GM18858 (cell line): ENCODE data around the gene FHIT.
"Not testable (repeated sequence)": the region's sequence is repeated elsewhere in the genome, so short reads cannot be mapped to it uniquely, and the experiment has no call there.

Experiments used
- ATAC-seq: cut with Tn5 transposase; IDR thresholded peaks from one replicate; pipeline ENCODE4 v1.9.1; 2021; ENCODE audit not compliant: unreplicated experiment

The FHIT gene

GRCh38 chr3:61008153-61008997 is 242.9 kb downstream of the FHIT start:
- ATAC-seq = no peak

- no peak for ATAC-seq
These were observed 245.7 kb downstream of the FHIT start for GRCh38 chr3:61005591-61005990.

DNA sequence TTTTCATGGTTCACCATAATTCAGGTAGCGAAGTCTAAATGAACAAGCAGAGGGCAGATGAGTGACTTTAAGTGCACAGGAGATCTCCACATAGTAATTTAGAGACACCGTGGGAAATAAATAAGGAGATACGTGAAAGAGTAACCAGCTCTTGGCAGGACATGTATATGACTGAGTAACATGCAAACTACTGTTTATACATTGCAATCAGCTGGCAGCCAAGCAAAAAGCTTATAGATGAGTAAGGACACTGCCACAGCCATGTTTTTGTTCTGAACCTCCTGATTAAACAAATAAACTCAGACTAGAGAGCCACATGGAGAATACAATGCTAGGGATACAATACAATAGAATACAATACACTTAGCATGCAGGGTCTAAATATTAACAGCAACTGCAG is 252.4 kb downstream of the FHIT start:
- no peak for ATAC-seq

- ATAC-seq = no peak
These were observed 258.9 kb downstream of the FHIT start for GRCh38 chr3:60992395-60992794.

DNA sequence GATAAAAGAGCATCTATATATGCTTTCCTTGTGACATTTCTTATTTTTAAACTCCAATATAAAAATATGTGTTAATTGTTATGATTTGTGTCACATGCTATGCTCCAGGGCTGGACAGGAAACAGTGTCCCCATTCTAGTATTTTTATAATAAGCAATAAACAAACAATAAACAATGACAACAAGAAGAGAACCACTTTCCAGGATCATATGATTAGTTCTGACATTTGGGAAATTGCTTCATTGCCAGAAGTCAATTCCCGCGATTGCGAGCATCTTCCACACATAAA is 260.9 kb downstream of the FHIT start:
- ATAC-seq = no peak

GRCh38 chr3:60989626-60990441 is 261.4 kb downstream of the FHIT start:
- no peak for ATAC-seq

DNA sequence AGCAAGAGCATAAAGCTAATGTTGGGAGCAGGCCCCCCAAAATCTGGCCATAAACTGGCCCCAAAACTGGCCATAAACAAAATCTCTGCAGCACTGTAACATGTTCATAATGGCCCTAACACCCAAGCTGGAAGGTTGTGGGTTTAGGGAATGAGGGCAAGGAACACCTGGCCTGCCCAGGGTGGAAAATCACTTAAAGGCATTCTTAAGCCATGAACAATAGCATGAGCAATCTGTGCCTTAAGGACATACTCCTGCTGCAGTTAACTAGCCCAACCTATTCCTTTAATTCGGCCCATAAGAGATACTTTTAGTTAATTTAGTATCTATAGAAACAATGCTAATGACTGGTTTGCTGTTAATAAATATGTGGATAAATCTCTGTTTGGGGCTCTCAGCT is 264.1 kb downstream of the FHIT start:
- ATAC-seq = not testable (repeated sequence)

DNA sequence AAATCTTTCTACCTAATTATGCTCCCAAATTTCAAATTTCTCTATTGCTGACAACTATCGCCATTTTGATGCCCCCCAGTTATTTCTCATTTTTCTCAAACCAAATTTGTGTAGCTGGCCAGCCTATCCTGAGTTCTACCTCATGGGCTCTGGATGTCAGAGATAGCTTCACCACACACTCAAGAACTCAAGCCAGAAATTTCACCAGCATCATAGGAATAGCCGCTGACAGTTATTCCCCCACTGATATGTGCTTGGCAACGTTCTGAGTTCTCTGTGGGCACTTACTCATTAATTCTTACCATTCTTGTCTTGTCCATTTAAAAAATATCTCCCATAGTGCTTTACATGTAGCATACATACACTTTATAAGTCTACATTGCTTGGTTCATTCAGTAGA is 264.7 kb downstream of the FHIT start:
- ATAC-seq = no peak

- no peak for ATAC-seq
These were observed 267.3 kb downstream of the FHIT start for GRCh38 chr3:60983906-60984305.

DNA sequence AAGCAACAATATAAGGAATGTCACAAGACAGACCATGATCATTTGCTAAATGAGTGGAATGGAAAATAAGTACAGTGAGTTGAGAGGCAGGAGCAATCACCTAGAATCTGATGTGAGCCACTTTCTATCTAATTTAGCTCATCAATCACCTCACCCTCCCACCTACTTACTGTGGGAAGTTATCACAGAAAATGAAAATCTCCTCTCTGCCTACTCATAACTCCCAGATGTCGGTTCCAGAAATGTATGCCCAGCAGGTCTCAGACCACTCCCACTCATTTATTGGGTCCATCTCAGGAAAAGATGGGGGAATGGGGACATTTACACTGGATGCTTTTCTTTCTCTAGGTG is 270.9 kb downstream of the FHIT start:
- ATAC-seq = no peak

DNA sequence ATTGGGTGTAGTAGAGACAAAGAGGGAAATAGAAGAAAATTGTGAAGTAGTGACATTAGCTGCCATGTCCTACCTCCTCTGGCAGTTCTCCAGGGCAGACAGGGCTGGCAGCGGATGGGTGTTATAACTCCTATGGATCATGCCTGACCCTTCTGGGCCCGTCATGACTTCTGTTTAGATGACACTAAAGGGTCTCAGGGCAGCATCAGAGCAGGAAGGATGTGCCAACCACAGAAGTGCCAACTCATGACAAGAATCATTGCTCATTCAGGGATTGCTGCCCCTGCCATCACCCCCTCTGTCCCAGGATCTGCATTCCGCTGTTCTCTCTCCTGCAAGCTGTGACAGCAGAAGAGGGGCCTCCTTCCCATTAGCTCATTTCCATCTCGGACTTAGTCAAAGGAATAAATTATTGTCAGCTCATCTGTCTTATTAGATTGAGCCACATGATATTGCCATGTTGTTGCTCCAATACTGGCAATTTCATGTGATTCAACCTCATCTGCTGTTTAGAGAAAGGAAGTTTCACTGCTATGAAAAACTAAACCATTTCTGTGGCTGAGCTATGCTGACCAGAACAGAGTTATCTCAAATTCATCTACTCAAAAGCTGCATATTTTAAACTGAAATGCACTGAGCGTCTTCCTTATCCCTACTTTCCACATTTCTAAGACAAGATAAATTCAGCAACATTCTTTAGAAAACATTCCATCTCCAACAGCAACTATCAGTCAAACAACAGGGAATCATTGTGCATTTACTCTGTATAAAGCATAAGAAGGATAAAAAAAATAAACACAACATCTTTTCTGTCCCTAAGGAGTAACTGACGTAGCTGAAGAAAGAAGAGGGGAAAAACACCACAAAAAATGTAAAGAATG is 271.6 kb downstream of the FHIT start:
- no peak for ATAC-seq

DNA sequence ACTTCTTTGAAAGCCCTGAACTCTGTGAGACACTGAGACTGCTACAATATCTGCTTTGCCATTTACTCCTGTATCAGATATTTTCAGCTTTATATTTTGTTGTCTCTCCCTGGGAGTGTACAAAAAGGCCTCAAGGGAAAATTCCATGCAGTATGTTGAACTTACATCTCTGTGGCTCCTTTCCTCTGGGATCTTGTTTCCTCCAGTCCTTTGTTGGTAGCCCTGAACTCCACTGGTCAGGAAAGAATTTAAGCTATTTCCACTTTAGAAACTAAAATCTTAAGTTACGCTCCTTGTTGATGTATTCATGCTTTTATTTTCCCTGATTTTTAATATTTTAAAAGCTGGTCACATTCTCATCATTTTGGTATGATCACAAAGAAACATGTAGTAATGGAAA is 277.9 kb downstream of the FHIT start:
- no peak for ATAC-seq

DNA sequence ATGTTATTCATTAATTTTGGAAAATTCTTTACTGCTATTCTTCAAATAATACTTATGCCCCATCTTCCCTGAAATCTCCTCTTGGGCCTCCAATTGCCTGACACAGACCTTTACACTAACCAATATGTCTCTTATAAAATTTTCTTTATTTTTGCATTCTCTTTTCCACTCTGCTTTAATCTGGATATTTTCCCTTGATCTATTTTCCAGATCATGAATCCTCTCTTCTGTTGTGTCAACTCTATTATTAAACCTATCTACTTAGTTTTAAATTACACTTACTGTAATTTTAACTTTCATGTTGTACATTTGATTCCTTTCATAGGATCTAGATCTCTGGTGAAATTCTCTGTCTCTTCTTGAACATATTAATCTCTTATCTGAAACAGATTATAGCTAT is 278.7 kb downstream of the FHIT start:
- ATAC-seq = no peak

DNA sequence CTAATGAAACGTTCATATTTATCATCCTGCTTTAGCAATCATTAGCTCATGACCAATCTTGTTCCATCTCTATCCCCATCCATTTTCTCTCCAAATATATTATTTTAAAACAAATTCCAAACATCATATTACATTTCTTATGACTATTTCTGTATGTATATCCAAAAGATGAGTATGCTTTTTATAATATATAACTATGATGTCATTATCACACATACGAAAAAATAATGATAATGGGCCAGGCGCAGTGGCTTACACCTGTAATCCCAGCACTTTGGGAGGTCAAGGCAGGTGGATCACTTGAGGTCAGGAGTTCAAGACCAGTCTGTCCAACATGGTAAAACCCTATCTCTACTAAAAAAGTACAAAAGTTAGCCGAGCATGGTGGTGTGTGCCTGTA is 280.4 kb downstream of the FHIT start:
- ATAC-seq = no peak

DNA sequence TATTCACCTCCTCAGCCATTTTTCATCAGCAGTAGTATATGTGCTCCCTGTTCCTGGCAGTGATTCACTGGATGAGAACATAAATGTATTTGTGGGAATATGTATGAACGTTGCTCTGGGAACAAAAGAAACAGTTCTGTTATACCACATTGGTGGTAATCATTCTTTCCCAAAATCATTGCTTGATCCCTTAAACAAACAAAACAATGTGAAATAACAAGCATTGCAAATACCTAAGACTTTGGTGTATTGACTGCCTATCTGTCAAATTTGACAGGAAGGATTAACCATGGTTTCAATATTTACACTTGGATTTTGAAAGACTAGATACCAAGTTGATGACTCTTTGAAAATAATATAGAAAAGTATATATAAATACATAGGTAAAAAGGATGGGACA is 284.1 kb downstream of the FHIT start:
- ATAC-seq = no peak

- ATAC-seq = no peak
These were observed 293.7 kb downstream of the FHIT start for GRCh38 chr3:60957541-60957940.

GRCh38 chr3:60956729-60957128 is 294.5 kb downstream of the FHIT start:
- ATAC-seq = no peak

DNA sequence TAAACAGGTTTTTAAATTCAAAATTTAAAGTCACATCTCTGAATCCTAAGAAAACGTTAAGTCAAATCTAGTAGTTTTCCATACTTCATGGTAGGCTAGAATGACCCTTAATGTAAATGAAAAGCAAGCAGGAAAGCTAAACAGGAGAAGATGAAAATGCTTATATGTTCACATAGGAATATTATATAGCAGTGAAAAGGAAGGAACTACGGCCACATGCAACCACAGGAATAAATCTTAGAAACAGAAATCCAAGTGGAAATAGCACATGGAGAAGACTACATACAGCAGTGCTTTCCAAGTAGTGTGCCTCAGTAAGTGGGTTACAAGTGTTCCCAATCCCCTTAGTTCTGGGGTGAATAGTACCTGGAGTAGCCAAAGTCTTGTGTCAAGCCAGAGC is 296.2 kb downstream of the FHIT start:
- no peak for ATAC-seq

DNA sequence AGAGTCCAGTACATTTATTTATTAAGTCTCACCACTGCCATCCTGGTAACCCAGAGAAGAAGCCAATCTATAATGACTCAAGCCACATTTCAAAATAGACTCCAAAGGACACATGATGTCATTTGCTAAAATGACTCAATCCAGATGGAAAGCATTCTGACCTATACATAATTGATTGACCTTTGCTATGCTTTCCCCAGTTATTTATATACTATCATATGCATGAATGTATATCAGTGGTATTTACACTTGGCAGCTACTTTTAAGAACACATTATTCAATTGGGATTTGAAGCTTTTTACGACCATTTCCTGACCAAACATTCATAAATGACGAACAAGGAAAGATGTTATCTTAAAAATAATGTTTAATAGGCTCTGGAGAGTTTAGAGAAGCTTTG is 297.2 kb downstream of the FHIT start:
- ATAC-seq = no peak

DNA sequence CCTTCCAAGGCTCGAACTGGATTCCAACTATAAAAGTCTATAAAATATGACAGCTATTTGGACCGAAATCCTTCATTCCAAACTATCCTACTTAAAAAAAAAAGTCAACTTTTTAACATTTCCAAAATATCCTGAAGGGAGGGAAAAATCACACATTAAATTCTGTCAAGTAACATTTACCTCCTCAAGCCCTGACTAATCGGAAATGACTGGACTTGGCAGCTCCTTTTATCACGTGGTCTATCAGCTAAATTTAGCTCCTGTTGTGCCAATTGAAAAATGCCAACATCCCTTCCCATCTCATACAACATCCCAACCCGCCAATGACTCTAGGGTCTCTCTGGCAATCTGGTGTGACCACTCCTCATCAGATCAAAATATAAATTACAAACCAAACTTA is 297.9 kb downstream of the FHIT start:
- ATAC-seq = no peak

DNA sequence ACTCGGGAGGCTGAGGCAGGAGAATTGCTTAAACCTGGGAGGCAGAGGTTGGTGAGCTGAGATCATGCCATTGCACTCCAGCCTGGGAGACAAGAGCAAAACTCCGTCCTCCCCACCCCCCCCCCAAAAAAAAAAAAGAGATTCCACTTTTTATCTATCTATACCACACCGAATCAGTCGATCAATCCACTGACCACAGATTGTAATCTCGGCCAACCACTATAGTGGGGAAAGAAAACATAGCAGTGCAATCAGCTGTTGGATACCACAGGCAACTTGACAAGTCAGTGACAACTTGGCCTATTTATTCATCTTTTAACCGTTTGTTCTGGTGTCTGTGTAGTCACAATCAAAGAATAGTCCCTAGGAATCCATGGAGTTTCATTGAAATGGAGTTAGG is 299.2 kb downstream of the FHIT start:
- no peak for ATAC-seq

- no peak for ATAC-seq
These were observed 302.1 kb downstream of the FHIT start for GRCh38 chr3:60949146-60949545.
